GM12878 (cell line): ENCODE measurements around the gene DPAGT1. TPM values are rescaled to one million over a fixed set of nuclear protein-coding genes. Genes with fewer than 3 reads are reported as not detected.

Source experiments
- ATF3 ChIP-seq: IDR thresholded peaks from 2 replicates; pipeline ENCODE4 v1.6.1; 2011; ENCODE audit warnings: low read depth, mild to moderate bottlenecking, low read length, moderate library complexity, borderline replicate concordance; ENCODE audit errors: extremely low read depth
- ELK1 ChIP-seq: IDR thresholded peaks from 2 replicates; pipeline ENCODE4 v1.6.1; 2012; ENCODE audit warnings: low read depth, low read length, improper control_type of control experiment
- FOS ChIP-seq: IDR thresholded peaks from 3 replicates; pipeline ENCODE4 v1.6.1; 2011; ENCODE audit warnings: borderline replicate concordance; ENCODE audit not compliant: insufficient read length; ENCODE audit errors: extremely low read depth
- IKZF2 ChIP-seq, 2 experiments: fragments of 450-650 bp; IDR thresholded peaks; 2 replicates each; pipeline ENCODE4 v1.6.1; 2017; ENCODE audit warnings: mild to moderate bottlenecking in 2 of 2, moderate library complexity in 2 of 2
- MYC ChIP-seq: IDR thresholded peaks from 2 replicates; pipeline ENCODE4 v1.6.1; 2011; ENCODE audit warnings: mild to moderate bottlenecking, low read length, moderate library complexity, inconsistent platforms; ENCODE audit not compliant: insufficient read depth, insufficient replicate concordance, insufficient read length, severe bottlenecking
- TCF7 ChIP-seq: IDR thresholded peaks from 2 replicates; pipeline ENCODE4 v1.6.1; 2014; ENCODE audit warnings: antibody characterized with exemption, borderline replicate concordance
- USF2 ChIP-seq: IDR thresholded peaks from 2 replicates; pipeline ENCODE4 v1.6.1; 2011; ENCODE audit warnings: low read depth, low read length, improper control_type of control experiment, borderline replicate concordance
- WRNIP1 ChIP-seq: IDR thresholded peaks from 2 replicates; pipeline ENCODE4 v1.6.1; 2011; ENCODE audit warnings: low read depth, low read length, improper control_type of control experiment, borderline replicate concordance
- ZBTB4 ChIP-seq: fragments of 450-650 bp; formaldehyde crosslinking; IDR thresholded peaks from 2 replicates; pipeline ENCODE4 v1.4.0; 2022; ENCODE audit warnings: mild to moderate bottlenecking, moderate library complexity
- ZNF24 ChIP-seq: fragments of 450-650 bp; IDR thresholded peaks from 2 replicates; pipeline ENCODE4 v1.6.1; 2017; ENCODE audit warnings: antibody characterized with exemption, mild to moderate bottlenecking
- polyA plus RNA-seq, 11 experiments: library from polyadenylated mRNA; depleted of rRNA in 4 of 11; unstranded in 6 of 11; stranded (reverse) in 5 of 11; fragments of >200 nt; fragmentation: Nextera tagmentation in 4 of 11; fragmentation: Illumina TruSeq in 1 of 11; extraction: Ambion mirVana in 4 of 11; extraction: Trizol in 1 of 11; gene quantifications; 1 replicate in 1 of 11; 2 replicates in 10 of 11; pipeline versions ENCODE4 v1.2.1 to v1.2.3, GENCODE V29; 2011 to 2016; ENCODE audit warnings: inconsistent platforms in 2 of 11, missing spikeins in 2 of 11, low read depth in 1 of 11
- total RNA-seq, 4 experiments: library from RNA; depleted of rRNA in 3 of 4; stranded (reverse); fragments of >200 nt in 3 of 4; fragmentation: Illumina TruSeq in 1 of 4; extraction: Trizol in 1 of 4; gene quantifications; 2 replicates each; pipeline versions ENCODE4 v1.2.1 to v1.2.3, GENCODE V29; 2013 to 2021

DPAGT1 gene
- total and polyA plus RNA-seq, 10 of the 15 experiments (the other 5 are each of a cell fraction or from before 2014, with no cell fraction given): 20.5 to 95.6 (median 54.3) TPM

GRCh38 chr11:119067371-119068222, 34.1 kb downstream of the DPAGT1 start, which contains the start of gene VPS11 (continued):
- TF ChIP-seq ELK1 (peak; percentile 77; the same call in 1 of the 2 replicates), TCF7 (no peak), ATF3 (peak; percentile 96), ZNF24 (no peak), FOS (peak; percentile 79), WRNIP1 (0 out of 2 replicates have a peak, but pooled peaks have one; percentile 44), MYC (no peak), IKZF2 (IDR thresholded peaks at IDR 0.05) (peak; percentile 32 to 45; a peak in 1 of 4 replicates), ZBTB4 (peak; percentile 57; the same call in 1 of the 2 replicates), USF2 (peak; percentile 98)
